HPDE6-E6E7 (cell line): ENCODE measurements around the gene ST8SIA6.
A peak's percentile ranks its signal among the peaks of the same experiment; 100 is the strongest.
"Not testable (repeated sequence)": the region's sequence is repeated elsewhere in the genome, so short reads cannot be mapped to it uniquely, and the experiment has no call there.

Source experiments
- DNase-seq: peaks from one replicate; pipeline ENCODE4 v3.0.0; 2011; ENCODE audit warnings: missing footprints; ENCODE audit errors: extremely low spot score

The ST8SIA6 gene

DNA sequence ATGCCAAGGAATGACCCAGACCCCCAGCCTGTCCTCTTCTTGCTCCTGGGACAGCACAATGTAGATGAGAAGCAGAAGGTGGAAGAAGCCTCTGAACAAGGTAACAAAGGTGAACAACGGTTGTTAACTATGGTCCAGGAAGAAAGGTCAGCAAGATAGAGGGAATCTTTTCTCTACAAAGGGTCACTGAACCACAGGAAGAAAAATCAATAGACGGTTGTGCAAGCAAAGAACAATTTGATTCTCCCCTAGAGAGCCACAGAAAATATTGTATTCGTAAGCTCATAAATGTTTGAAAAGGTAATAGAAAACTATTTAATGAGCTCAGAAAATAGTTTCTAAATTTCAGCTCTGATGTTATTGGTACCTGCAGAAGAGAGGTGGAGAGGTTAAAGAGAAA lies 111.3 kb downstream of the ST8SIA6 start:
- DNase-seq = no peak

GRCh38 chr10:17340144-17340829 lies 114.1 kb downstream of the ST8SIA6 start:
- no peak for DNase-seq

- DNase-seq = peak; percentile 28
These were observed 119.3 kb downstream of the ST8SIA6 start for GRCh38 chr10:17335065-17335464.

DNA sequence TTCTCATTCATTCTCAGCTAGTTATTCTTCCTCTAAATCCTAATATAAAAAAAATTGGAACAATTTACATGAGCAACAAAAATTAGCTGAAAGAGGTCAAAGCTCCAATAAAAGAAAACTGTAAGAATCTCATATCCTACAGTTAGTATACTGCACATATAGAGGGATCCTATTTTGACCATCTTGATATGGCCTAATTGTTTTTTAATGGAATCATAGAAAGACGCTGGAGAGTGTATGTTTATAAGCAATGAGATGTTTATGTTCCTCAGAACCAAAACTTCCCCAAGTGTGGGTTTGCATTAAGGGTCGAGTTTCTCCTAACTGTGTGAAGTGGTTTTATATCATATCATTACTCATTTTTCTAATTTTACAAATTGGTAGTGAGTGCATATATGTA lies 123.9 kb downstream of the ST8SIA6 start:
- no peak for DNase-seq

- DNase-seq = no peak
These were observed 128.0 kb downstream of the ST8SIA6 start for GRCh38 chr10:17326377-17326776.

DNA sequence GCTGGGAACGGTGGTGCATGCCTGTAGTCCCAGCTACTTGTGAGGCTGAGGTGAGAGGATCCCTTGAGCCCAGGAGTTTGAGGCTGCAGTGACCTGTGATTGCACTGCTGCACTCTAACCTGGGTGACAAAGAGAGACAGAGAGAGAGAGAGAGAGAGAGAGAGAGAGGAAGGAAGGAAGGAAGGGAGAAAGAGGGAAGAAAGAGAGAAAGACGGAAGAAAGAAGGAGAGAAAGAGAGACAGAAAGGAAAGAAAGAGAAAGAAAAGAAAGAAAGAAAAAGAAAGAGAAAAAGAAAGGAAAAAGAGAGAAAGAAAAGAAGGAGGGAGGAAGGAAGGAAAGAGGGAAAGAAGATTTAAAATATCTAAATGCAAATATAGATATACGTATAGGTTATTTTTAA lies 132.4 kb downstream of the ST8SIA6 start:
- not testable (repeated sequence) for DNase-seq

DNA sequence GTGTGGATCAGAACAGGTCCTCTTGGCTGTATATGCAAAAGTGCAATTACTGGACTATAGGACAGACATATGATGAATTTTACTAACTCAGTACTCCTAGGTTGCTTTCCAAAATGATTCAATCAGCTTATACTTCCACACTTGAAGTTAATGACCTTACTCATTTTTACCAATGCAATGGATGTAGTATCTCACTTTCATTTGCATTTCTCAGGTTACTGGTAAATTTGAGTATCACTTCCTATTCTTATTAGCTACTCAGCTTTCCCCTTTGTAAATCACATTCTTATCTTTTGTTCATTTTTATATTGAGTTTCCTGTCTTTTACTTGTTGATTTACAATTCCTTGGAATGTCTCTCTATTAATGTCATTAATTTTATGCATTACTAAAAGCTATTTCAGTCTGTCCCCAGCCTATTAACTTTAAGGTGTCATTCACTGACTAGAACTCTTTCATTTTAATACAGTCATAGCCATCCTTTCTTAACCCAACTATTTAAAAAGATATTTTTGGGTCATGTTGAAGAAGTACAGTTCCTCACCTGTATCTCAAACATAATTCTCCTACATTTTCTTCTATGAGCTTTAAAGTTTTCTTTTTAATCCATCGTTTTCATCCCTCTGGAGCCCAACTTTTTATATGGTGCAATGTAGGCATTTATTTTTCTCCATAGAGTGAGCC lies 137.8 kb downstream of the ST8SIA6 start:
- DNase-seq = no peak

- DNase-seq = no peak
These were observed 145.0 kb downstream of the ST8SIA6 start for GRCh38 chr10:17309435-17309834.

DNA sequence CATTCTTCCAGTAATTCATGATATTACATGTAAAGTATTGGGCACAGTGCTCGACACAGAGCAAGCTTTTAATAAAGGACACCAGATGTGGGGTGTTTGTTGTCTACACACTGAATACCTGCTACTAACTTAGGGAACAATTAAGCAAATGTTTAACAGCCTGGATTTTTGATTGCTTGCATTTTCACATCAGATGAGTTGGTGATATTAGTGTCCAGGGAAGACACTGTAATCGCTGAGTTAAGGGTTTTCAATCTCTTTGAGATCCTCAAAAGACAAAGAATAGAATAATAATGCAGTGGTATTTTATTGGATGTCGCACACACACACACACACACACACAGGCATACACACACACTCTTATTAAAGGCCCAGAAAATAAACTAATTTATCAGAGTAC lies 147.3 kb downstream of the ST8SIA6 start:
- DNase-seq = no peak

DNA sequence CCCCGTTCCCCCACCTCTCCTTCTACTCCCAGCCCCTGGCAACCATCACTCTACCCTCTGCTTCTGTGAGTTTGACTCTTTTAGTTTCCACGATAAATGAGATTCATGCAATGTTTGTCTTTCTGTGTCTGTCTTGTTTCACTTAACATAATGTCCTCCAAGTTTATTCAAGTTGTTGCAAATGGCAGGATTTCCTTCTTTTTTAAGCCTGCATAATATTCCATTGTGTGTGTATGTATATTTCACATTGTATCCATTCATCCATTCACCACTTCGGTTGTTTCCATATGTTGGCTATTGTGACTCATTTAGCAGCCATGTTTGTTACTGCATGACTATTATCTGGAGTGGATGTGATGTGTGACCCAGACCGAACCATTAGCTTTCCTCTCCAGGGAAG lies 162.0 kb downstream of the ST8SIA6 start:
- DNase-seq = no peak

GRCh38 chr10:17290226-17290625 lies 164.2 kb downstream of the ST8SIA6 start:
- peak; percentile 11 for DNase-seq

- no peak for DNase-seq
These were observed 164.6 kb downstream of the ST8SIA6 start for GRCh38 chr10:17289763-17290162.

DNA sequence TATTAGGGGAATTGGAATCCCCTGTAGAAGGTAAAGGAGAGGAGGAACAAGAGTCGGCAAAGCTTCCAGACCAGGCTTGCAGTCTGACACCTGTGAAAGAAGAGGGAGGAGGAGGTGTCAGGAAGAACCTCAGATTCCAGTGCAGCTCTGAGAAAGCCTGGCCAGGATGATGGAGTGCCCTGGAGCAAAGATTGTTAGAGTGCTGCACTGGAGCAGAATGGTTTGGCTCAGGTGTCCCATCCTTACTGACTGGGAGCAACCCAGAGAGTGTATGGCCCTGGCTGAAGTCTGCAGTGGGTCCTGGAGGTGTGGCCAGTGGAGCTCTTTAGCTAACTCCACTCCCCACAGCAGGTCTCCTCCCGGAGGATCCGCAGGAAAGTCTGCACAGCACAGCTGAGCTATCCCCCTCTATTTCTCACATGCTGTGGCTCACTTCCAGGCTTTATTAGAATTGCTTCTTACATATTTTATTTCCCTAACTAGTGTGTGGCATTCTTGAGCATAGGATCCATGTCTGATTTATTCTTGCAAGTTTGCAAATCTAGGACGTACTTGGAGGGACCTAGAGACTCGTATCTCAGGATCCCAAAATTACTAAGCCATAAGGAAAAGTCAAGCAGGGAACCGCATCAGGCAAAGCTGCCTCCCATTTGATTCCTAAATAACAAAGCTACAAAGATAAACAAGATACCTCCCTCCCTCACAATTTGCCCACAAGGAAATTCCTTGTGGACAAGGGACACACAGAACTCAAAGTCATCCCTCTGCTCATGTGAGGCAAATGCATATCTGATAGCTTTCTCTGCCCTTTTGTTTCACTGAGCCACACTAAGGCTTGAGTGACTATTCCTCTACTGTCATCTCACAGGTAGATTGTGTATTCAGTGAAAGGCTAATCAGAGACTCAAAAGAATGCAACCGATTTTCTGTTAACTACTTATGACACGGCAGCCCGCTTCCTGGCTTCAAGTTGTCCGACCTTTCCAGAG lies 167.5 kb downstream of the ST8SIA6 start:
- DNase-seq = no peak

- no peak for DNase-seq
These were observed 172.1 kb downstream of the ST8SIA6 start for GRCh38 chr10:17282311-17282710.

DNA sequence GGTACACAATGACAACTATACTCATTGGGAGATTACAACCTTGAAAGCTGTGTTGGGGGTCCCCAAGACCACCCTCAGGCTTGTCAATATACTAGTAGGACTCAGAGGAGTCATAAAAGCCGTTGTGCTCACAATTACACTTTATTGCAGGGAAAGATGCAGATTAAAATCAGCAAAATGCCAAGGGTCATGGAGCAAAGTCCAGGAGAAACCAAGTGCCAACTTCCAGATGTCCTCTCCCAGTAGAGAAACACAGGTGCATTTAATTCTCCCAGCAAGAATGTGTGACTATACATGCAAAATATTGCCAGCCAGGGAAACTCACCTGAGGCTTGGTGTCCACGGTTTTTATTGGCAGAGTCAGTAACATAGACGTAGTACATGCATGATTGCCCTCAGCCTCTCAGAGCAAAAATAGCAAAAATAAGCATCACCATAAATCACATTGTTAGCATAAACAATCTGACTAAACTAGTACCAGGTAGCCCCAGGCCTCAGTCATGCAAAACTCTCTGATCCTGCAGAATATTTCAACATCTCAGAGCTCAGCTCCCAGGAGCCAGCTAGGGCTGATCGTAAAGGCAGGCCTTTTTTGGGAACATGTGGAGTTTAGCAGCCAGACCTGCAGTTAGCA lies 175.7 kb downstream of the ST8SIA6 start:
- no peak for DNase-seq

DNA sequence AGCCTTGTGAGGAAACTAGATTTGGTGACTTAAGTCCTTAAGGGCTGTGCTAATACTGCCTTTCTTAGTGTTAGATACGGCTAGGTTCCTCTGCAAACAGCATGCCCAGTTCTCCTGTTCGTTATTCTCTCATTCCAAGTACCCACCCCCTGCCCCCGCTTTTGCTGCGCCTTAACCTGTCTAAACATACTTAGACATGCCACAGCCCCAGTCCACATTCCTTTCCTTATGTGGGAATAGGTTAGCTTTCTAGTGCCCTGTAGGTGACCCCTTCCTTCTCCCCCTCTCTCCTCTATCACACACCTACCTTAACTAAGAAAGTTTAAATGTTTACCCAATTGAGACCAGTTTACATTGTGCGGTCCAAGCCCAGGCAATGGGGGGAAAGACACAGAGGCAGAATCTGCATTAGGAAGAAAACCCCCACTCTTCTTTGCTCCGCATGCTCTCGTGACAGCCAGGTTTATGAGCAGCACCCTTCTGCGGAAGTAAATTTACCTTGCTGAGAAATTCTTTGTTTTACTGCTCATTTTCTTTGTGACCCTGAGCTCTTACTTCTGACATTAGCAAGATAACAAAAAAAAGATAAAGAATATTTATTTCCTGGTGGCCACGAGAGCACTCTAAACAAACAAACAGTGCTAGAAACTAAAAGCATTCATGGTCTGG lies 177.5 kb downstream of the ST8SIA6 start:
- no peak for DNase-seq

- DNase-seq = peak; percentile 49
These were observed 181.0 kb downstream of the ST8SIA6 start for GRCh38 chr10:17273403-17273802.

DNA sequence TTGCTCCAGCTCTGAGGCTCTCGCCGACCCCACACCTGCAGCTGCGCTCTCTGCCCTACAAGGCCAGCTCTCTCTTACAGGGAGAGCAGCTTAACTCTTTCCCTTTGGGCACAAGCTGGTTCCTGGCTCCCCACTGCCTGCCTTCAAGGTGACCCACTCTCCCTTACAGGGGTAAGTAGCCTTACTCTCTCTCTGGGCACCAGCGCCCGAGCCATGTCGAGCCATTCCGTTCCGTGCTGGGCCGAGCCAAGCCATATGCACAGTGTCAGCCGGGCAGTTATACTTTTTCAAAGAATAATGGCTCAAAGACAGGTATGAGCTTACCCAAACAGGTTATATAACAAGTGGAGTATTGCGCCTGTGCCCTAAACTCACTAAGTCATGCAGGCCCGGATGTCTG lies 181.7 kb downstream of the ST8SIA6 start:
- no peak for DNase-seq
